ENCODE data around the gene CDH4.

The CDH4 gene

DNA sequence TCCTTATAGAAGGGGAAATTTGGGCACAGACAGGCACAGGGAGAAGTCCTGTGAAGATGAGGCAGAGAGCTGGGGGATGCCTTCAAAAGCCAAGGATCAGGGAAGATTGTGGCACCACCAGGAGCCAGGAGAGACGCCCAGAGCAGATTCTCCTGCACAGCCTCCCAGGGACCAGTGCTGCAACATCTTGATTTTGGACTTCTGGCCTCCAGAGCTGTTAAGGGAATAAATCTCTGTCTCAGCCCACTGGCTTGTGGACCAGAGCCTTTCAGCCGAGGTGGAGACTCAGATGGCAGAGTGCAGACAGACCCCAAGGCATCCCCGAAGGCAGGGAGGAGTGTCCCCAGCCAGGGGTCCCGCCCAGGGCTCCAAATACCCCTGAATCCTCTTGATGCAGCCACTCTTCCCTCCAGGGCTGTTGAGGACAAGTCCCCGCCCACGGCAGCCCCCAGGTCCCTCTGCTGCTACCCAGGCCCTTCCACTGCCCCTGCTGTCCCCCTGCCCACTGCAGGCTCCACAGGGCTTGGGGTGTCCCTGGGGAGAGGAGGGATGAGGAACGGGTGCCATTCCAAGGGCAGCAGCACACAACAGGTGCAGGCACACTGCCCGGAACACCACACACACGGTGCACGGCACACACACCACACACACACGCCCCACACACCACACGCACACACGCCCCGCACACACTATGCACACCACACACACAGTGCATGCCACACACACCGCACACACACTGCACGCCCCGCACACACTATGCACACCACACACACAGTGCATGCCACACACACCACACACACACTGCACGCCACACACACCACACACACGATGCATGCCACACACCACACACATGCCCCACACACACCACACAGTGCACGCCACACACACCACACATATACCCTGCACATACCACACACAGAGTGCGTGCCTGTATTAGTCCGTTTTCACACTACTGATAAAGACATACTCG lies 502.2 kb downstream of the CDH4 start:
- in situ Hi-C loops (cut with MboI; ENCODE audit: low sequenced_read_pairs): no loop called here

DNA sequence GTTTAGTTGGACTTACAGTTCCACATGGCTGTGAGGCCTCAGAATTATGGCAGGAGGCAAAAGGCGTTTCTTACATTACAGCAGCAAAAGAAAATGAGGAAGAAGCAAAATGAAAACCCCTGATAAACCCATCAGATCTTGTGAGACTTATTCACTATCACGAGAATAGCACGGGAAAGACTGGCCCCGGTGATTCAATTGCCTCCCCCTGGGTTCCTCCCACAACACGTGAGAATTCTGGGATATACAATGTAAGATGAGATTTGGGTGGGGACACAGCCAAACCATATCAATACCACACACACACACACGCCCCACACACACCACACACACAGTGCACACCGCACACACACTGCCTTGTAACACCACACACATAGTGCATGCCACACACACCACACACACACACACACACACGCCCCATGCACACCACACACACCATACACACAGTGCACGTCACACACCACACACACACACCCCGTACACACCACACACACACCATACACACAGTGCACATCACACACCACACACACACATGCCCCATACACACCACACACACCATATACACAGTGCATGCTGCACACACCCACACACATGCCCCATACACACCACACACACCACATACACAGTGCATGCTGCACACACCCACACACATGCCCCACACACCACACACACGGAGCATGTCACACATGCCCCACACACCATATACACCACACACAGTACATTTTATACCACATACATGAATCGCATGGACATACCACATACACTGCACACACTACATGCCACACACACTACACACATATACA lies 503.1 kb downstream of the CDH4 start:
- in situ Hi-C loops (cut with MboI; ENCODE audit: low sequenced_read_pairs): no loop called here

DNA sequence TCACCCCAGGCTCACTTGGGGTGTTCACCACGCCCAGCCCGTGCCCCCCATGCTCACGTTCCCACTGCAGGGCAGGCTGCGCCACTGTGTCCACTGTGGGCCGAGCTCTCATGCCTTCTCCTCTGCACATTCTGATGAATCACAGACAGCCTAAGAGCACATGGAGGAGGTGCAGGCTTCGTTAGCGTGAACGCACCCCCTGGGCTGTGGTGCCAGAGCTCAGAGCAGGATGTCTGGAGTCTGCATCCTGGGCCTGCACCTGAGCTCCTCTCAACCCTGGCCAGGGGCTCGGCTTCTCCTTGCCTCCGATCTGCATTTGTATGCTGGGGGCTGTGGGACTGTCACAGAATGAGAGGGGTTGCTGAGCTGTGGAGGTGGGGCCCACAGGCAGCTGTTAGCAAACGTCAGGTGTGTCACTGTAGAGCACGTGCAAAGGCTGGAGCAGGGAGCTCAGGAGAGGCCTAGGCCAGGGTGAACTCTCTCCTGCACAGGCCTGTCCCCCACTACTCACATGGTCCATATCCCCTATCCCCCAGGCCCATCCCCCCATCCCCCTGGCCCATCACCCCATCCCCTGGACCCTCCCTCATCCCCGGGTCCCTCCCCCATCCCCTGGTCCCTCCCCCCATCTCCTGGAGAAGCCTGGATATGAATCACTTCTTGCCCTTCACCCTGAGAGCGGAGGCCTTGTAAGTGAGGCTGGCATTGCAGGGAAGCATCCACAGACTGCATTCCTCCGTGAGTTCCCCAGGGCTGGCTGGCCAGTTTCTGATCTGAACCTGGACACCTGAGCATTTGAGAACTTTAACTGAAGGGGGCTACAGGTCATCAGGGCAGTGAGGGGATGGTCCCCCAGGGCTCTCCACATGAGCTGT lies 504.1 kb downstream of the CDH4 start:
- in situ Hi-C loops (cut with MboI; ENCODE audit: low sequenced_read_pairs): no loop called here

DNA sequence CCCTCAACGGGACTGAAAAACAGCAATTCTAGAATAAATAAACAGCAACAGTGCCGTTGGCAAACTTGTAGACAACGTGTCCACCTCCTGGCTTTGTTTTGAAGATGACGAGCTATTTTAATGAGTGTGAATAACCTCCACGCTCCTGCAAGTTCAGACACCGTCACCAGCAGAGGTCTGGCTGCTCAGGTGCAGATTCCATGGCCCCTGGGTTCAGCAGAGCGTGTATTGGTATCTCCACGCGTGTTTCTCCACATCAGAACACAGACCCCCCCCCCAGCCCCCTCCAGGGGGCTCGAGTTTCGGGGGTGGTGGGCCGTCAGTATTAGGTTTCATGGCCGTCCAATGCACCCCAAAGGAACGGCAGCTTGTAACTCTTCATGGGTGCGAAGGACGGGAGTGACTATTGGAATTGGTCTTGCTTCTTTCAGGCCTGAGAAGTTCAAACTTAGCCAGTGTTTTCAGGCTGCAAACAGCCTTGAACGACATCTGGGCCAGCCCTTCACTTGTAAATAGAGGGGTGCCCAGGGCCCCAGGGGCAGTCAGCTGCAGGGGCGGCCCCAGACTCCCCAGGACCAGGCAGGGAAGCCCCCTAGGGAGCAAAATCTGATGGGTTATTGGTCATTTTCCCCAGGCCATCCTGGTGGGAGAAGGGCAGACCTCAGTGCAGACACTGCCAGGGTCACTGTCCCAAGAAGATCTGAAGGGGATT lies 505.1 kb downstream of the CDH4 start:
- in situ Hi-C loops (cut with MboI; ENCODE audit: low sequenced_read_pairs): no loop called here

DNA sequence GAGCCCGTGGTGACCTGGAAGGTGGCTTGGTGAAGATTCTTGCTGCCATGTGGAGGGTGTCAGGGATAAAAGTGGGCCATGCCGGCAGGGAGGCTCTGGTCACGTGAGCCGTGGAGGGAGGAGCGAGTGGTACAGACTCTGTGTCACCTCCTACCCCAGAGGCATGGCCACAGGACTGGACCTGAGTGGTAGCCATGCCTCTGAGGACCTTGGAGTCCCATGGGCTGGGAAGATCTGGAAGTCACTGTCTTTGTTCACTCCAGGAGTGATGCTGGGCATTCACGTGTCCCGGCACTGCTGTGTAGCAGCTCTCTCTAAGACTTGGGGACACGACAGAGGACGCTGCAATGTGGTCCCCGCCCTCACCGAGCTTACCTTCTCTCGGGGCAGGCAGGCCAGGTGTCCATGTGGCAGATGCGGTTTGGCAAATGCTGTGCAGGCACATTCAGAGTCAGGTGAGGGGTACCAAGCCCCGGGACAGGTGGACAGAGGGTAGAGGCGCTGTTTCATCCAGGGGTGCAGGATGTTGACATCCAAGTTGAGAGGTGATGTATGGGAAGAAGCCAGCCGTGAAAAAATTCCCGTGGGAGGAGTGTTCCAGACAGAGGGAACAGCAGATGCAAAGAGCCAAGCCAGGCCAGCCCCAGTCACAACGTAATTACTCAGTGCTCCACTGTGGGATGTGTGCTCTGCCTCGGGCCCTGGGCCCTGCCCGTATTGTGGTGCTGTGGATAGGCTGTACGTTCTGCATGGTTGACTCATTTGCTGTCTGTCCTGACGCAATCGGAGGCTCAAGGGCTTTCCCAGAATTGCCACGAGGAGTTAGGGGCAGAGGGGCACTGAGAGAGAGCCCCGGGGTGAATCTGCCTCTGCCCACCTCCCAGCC lies 505.9 kb downstream of the CDH4 start:
- in situ Hi-C loops (cut with MboI; ENCODE audit: low sequenced_read_pairs): no loop called here

DNA sequence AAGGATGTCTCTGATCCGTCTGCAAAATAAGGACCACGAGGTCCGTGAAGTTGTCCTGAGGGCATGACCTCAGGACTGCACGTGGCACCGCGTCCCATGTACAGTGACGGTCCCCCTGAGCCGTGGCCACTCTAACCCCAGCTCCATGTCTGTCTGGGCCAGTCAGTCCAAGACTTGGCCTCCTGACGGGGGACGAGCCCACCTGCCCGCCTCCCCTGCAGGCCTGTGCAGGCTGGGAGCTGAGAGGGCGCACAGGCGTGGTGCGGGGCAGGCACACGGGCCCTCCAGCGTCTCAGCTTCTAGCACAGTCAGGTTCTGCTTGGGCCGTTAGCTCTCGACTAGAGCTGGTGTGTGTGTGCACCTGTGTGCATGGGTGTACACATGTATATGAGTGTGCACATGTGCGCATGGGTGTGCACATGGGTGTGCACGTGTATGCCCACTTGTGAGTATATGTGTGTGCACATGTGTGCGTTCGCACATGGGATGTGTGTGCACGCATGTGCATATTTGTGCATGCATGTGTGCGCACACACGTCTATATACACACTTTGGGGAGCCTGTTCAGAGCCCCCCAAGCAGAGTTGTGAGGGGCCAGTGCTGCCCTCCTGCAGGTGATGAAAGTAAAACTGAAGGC lies 506.6 kb downstream of the CDH4 start:
- in situ Hi-C loops (cut with MboI; ENCODE audit: low sequenced_read_pairs): no loop called here

DNA sequence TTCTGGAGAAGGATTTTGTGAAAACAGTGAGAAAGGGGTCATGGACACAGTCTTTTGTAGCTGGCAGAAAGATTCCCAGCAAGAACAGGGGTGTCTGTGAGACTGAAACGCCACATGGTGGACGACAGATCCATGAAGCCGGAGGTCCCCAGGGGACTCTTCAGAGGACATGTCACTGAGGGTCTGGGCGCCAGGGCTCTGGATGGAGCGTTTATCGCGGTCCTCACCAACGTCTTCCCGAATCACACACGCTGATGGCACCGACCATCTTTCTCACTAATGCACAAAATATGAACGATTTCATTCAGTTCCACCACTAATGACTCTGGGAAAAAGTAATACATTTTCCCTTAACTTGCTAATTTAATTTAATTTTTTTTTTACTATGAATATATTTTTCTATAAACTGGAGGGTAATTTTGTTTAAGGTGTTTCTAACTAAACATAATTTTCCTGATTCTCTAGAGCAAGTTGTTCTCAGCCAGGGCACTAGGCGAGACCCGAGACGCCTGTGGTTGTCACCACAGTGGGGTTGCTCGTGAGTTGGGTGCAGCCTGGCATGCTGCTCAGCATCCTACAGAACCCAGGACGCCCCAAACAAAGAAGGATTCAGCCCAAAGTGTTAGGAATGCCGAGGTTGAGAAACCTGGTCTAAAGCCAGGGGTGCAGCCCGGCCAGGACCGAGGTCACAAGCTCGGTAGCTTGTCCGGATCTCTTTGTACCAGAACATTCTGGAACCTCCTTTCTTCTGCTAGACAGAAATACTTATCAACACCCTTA lies 507.4 kb downstream of the CDH4 start:
- in situ Hi-C loops (cut with MboI; ENCODE audit: low sequenced_read_pairs): no loop called here

DNA sequence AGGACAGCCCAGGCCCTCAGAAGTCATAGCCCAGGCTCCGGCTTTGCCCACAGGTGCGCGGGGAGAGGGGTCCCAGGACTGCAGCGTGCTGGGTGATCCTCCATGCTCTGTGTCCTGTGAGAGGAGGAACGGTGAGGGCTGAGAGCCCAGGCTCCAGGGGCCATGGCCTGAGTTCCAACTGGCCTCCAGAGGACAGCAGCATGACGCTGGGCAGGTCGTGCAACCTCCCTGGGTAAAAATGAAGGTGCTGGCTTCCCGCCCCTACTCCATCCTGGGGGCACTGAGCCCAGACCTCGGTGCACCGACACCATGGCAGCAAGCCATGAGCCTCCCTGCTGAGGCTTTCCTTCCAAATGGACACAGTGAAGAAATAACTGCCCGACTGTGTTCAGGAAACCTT lies 508.3 kb downstream of the CDH4 start:
- in situ Hi-C loops (cut with MboI; ENCODE audit: low sequenced_read_pairs): no loop called here

DNA sequence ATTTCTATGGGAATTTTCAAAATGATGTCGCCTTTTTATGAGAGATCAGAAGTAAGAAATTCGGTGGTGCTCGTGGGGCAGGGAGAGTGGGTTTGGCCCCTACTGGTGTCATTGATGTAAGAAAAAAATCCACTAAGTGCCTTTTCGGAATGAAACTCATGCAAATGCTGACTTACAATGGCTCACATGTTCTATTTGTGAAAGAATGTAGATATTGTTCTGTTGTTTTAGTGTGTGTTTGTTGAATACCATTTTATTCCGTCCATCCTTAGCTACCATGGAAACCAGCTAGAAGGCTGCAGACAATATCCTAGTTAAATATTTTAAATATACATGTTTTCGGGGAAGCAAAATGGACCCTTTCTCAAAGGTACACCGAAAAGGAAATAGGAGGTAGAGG lies 508.7 kb downstream of the CDH4 start:
- in situ Hi-C loops (cut with MboI; ENCODE audit: low sequenced_read_pairs): no loop called here

DNA sequence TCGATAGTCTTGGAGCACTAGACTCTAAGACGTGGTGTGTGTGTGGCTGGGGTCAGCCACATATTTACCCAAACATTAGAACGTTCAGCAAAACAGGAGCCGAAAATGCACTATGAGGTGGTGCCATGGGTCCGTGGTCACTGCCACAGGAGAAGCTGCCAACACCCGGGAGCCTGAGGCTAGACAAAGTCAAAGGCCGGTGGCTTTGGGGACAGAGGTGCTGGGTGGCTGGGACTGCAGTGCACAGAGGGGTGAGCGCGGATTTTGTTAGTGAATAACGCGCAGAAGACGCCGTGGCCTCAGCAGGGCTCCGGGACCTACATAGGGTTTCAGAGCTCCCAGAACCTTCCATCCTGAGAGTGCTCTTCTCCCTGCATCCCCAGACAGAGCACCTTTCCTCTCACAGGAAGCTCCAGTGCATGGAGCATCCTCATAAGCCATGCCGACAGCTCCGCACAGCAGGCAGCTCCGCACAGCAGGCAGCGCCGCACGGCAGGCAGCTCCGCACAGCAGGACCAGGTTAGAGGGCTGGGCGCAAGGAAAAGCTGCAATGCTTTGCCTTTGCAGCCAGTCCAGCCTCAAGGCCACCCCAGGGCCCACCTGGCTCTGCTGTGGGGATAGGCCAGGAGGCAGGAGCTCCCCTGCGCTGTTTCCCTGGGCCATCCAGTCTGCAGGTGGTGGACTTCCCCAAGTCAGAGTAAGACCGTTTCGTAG lies 509.5 kb downstream of the CDH4 start:
- in situ Hi-C loops (cut with MboI; ENCODE audit: low sequenced_read_pairs): no loop called here

DNA sequence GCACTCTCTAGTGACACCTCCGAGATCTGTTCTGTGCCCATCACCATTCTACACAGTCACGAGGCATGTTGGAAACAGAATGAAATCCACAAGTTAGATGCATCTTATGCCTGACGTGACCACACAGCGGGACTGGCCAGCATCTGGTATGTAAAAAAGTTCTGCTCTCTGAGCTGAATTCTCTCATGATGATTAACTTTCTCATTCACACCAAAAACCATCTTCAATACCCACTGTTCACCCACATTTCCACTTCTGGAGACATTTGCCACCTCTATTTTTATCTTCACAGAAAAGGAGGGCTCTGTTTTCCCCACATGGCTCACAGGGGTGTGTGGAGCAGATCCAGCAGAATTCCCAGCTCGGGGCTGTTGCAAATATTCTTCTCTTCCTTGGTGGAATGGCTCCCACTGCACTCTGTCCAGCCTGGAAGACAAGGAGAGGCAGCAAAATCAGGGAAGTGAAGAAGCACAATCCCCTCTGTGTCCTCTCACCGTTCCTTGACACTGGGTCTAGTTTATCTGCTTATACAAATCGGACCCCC lies 510.2 kb downstream of the CDH4 start:
- in situ Hi-C loops (cut with MboI; ENCODE audit: low sequenced_read_pairs): no loop called here

DNA sequence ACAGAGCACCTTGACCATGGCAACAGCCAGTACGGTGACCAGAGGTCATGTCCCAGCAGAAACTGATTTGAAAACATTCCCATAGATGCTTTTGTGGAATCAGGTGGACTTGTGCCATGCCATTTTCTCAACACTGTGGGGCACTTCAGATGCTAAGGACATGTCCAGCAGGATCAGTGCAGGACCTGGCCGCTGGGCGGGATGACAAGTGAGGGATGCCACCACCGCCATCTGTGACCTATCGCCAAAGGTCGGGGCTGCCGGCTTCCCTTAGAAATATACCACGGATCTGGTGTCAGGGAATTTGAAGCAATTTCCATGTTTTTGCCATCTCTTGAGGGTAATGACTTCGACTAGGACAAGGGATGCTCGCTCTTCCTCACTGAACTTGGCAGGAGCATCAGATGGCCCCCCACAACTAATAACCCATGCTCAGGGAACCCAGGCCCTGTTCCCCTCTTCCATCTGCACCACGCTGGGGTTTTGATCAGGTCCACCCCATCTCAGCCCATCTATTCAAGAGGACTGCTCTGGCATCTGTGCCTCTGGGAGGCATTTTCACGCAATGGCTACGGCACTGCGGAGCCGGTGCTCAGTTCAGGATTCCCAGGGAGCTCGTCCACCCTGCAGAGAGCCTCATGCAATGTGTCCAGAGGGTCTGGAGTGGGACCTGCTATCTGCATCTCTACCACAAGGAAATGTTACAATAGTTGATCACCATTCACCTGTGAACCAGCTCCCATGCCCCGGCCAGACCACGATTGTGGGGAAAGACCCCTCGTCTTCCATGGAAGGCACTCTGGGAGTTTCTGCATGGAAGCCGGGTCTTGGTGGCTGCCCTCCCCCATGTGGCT lies 511.1 kb downstream of the CDH4 start:
- in situ Hi-C loops (cut with MboI; ENCODE audit: low sequenced_read_pairs): no loop called here

DNA sequence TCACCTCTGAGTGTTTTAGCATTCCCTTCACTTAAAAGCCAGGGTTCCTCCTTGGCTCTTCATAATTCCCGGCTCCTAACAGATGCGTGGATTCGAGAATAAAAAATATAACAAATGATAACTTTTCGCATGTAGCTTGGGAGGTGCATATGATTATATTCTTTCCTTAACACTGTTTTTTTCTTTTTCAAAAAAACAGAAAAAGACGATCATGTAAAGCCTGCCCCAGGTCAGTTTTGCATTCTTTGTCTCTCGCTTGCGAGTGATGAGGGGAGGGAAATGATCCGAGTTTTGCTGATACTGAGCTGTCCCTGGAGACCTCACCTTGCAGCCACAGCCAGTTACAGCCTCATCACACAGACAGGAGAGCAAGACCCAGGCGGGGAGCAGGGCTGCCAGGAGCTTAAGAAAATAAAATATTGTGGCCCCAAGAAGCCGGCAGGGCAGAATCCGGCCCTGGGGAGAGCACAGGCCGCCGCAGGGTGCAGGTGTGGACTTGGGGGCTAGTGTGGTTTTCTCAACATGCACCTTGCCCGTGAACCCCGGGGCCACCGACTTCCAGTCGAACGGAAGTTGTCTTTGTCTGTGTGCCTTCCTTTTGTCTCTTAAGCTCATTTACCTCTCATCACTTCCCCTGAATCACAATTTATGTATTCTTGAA lies 511.8 kb downstream of the CDH4 start:
- in situ Hi-C loops (cut with MboI; ENCODE audit: low sequenced_read_pairs): no loop called here

DNA sequence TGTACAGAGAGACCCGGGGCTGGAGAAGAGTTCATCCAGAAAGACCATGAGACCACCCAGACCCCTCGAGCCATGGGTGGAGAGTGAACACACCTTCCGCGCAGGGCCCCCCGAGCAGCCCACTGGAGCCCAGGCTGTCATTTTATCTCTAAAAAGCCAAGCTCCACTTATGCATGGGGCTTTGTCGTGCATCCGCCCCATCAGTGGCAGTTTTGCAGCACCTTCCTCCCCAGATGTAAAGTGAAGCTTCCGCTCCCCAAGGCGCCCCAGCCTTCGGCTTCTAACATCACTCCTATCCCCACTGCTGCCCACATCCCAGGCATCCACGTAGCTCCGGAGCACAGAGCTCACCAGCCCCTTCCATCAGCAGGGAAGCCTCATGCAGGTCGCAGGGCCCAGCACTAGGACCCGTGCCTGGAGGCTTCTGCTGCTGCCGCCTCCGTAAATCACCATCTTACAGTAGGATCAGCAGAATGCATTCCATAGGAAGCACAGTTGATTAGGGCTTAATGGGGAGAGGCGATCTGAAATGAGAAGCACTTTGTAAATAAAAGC lies 512.5 kb downstream of the CDH4 start:
- in situ Hi-C loops (cut with MboI; ENCODE audit: low sequenced_read_pairs): no loop called here

DNA sequence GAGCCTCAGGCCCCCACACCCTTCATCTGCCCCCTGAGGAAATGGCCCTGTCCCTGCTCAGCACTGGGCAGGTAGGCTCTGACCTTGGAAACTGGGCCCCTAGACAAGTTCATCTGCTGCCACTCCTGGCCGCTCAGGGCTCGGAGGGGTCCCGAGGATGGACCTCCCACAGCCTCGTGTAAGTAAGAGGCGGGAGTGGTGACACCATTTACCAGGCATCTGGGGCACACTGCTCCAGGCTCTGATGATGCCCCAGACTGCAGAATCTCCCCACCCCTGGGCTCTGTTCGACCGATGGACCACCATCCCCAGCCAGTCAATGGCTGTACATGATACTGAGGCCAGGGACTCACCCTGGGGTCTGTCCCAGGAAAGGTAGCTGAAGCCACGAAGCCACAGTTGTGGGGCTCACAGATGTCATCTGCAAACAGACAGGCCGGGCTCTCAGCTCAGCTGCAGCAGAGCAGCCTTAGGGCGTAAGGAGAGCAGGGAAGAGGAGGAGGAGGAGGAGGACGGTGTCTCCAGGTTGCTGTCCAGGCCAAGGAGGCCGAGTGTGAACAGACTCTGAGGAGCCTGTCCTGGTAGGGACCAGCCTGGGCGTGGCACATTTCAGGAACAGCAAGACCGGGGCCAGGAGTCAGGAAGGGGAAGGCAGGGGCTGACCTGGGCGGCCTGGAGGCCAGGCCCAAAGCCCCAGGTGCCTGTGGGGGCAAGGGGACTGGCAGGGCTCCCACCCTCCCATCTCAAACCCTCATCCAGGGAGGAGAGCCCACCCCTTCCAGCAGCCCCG lies 513.2 kb downstream of the CDH4 start:
- in situ Hi-C loops (cut with MboI; ENCODE audit: low sequenced_read_pairs): no loop called here

Data from hTERT RPE-1 (cell line).